Measurements from ENCODE around the gene LRRC3B.

The LRRC3B gene

GRCh38 chr3:26648461-26648860 is 25.9 kb downstream of the LRRC3B start:
- Histone ChIP-seq H3K9me2 (replicated peaks; ENCODE audit: low read depth, low read length) (no peaks in the 10 kb centered on the region), H3K27me3 (ENCODE audit: insufficient read depth, low read length, poor library complexity, severe bottlenecking) (no peaks in the 10 kb centered on the region), H3F3A (ENCODE audit: low read depth) (no peaks in the 10 kb centered on the region), H4K20me1 (ENCODE audit: insufficient read depth, low read length, poor library complexity, severe bottlenecking) (no peaks in the 10 kb centered on the region), H3K4me1 (ENCODE audit: insufficient read depth, low read length, poor library complexity, severe bottlenecking) (no peaks in the 10 kb centered on the region), H2AFZ (ENCODE audit: low read length) (no peak overlapping the region), H3K9ac (ENCODE audit: low read depth, low read length, poor library complexity, severe bottlenecking) (no peak overlapping the region), H3K4me3 (ENCODE audit: low read length, poor library complexity, severe bottlenecking) (no peak overlapping the region), H3K9me3 (ENCODE audit: insufficient read depth, low read depth, low read length) (no peaks in the 10 kb centered on the region), H3K79me2 (ENCODE audit: insufficient read depth, low read length) (no peaks in the 10 kb centered on the region), H3K36me3 (ENCODE audit: insufficient read depth, low read length) (no peaks in the 10 kb centered on the region), H3K4me2 (ENCODE audit: low read depth, low read length, poor library complexity, severe bottlenecking) (no peak overlapping the region)
- no peak for TF ChIP-seq CTCF (conservative IDR thresholded peaks at IDR 0.05; ENCODE audit: low read length)
- no peak for TF ChIP-seq EZH2phosphoT487 (IDR thresholded peaks at IDR 0.05; ENCODE audit: borderline replicate concordance)

GRCh38 chr3:26652164-26652563 is 29.6 kb downstream of the LRRC3B start:
- Histone ChIP-seq H3K36me3 (ENCODE audit: insufficient read depth, low read length) (no peaks in the 10 kb centered on the region), H3K4me1 (ENCODE audit: insufficient read depth, low read length, poor library complexity, severe bottlenecking) (no peaks in the 10 kb centered on the region), H3K79me2 (ENCODE audit: insufficient read depth, low read length) (no peaks in the 10 kb centered on the region), H3K9me3 (ENCODE audit: insufficient read depth, low read depth, low read length) (no peaks in the 10 kb centered on the region), H2AFZ (ENCODE audit: low read length) (no peak overlapping the region), H3K4me3 (ENCODE audit: low read length, poor library complexity, severe bottlenecking) (no peak overlapping the region), H3K4me2 (ENCODE audit: low read depth, low read length, poor library complexity, severe bottlenecking) (no peak overlapping the region), H3K9ac (ENCODE audit: low read depth, low read length, poor library complexity, severe bottlenecking) (no peak overlapping the region), H3F3A (ENCODE audit: low read depth) (no peaks in the 10 kb centered on the region), H3K27me3 (ENCODE audit: insufficient read depth, low read length, poor library complexity, severe bottlenecking) (no peaks in the 10 kb centered on the region), H3K9me2 (replicated peaks; ENCODE audit: low read depth, low read length) (no peaks in the 10 kb centered on the region), H4K20me1 (ENCODE audit: insufficient read depth, low read length, poor library complexity, severe bottlenecking) (no peaks in the 10 kb centered on the region)
- TF ChIP-seq EZH2phosphoT487 (IDR thresholded peaks at IDR 0.05; ENCODE audit: borderline replicate concordance), result no peak
- no peak for TF ChIP-seq CTCF (conservative IDR thresholded peaks at IDR 0.05; ENCODE audit: low read length)

- Histone ChIP-seq H3K79me2 (ENCODE audit: insufficient read depth, low read length) (no peaks in the 10 kb centered on the region), H4K20me1 (ENCODE audit: insufficient read depth, low read length, poor library complexity, severe bottlenecking) (no peaks in the 10 kb centered on the region), H3K9me3 (ENCODE audit: insufficient read depth, low read depth, low read length) (no peaks in the 10 kb centered on the region), H2AFZ (ENCODE audit: low read length) (no peak overlapping the region), H3K9ac (ENCODE audit: low read depth, low read length, poor library complexity, severe bottlenecking) (no peak overlapping the region), H3K9me2 (replicated peaks; ENCODE audit: low read depth, low read length) (no peaks in the 10 kb centered on the region), H3K36me3 (ENCODE audit: insufficient read depth, low read length) (no peaks in the 10 kb centered on the region), H3K4me1 (ENCODE audit: insufficient read depth, low read length, poor library complexity, severe bottlenecking) (no peaks in the 10 kb centered on the region), H3F3A (ENCODE audit: low read depth) (no peaks in the 10 kb centered on the region), H3K27me3 (ENCODE audit: insufficient read depth, low read length, poor library complexity, severe bottlenecking) (no peaks in the 10 kb centered on the region), H3K4me3 (ENCODE audit: low read length, poor library complexity, severe bottlenecking) (no peak overlapping the region), H3K4me2 (ENCODE audit: low read depth, low read length, poor library complexity, severe bottlenecking) (no peak overlapping the region)
- TF ChIP-seq CTCF (conservative IDR thresholded peaks at IDR 0.05; ENCODE audit: low read length) (no peak), EZH2phosphoT487 (IDR thresholded peaks at IDR 0.05; ENCODE audit: borderline replicate concordance) (no peak)
These were observed 31.3 kb downstream of the LRRC3B start for GRCh38 chr3:26653811-26654425.
